H1 (cell line): ENCODE measurements around the gene HNF4A. TPM values are rescaled to one million over a fixed set of nuclear protein-coding genes. Genes with fewer than 3 reads are reported as not detected.

Source experiments
- ASH2L ChIP-seq: fragments of 200-600, 300-600 bp; sonication (generic); IDR thresholded peaks from one replicate; pipeline ENCODE4 v1.7.1; 2017; ENCODE audit warnings: low read length
- CTCF ChIP-seq, 3 experiments: IDR thresholded peaks; 1 replicate in 2 of 3; 2 replicates in 1 of 3; pipeline versions ENCODE4 v1.5.1 to v1.6.1; 2011; ENCODE audit warnings: low read length in 3 of 3, mild to moderate bottlenecking in 3 of 3, inconsistent platforms in 2 of 3, low read depth in 1 of 3, moderate library complexity in 1 of 3; ENCODE audit not compliant: insufficient read depth in 1 of 3; ENCODE audit errors: control extremely low read depth in 1 of 3
- KDM5A ChIP-seq: fragments of 200-600 bp; IDR thresholded peaks from 2 replicates; pipeline ENCODE4 v1.7.1; 2012; ENCODE audit warnings: mild to moderate bottlenecking, low read length, inconsistent platforms, mixed read lengths
- SP1 ChIP-seq: IDR thresholded peaks from 2 replicates; pipeline ENCODE4 v1.6.1; 2011; ENCODE audit warnings: low read depth, low read length
- polyA plus RNA-seq, 7 experiments: library from polyadenylated mRNA; depleted of rRNA in 3 of 7; stranded (reverse) in 5 of 7; unstranded in 2 of 7; fragments of >200 nt in 5 of 7; fragments of 200-250 nt in 2 of 7; gene quantifications; 1 replicate in 5 of 7; 2 replicates in 1 of 7; 4 replicates in 1 of 7; pipeline versions ENCODE4 v1.2.1 to v1.2.3, GENCODE V29; 2011 to 2013; ENCODE audit warnings: missing spikeins in 2 of 7, mixed read lengths in 2 of 7
- total RNA-seq: library from RNA; stranded (reverse); fragmentation: NEBNext Ultra II Directional; extraction: Animal tissue kit (Norgen Biotek cat#: 25700); gene quantifications from 2 replicates; pipeline ENCODE4 v1.2.1, GENCODE V29; 2021

Gene HNF4A
- total and polyA plus RNA-seq, 2 of the 8 experiments (the other 6 are each of a cell fraction or from before 2014, with no cell fraction given): 0.03 TPM; not detected in 1

- TF ChIP-seq ASH2L (no peak), SP1 (no peak), KDM5A (no peak), CTCF (IDR thresholded peaks at IDR 0.05; ENCODE audit: control extremely low read depth in 1 of 3, insufficient read depth in 1 of 3, low read depth in 1 of 3, low read length in 3 of 3) (no peak)
These were observed 5.5 kb downstream of the HNF4A start (continued) for GRCh38 chr20:44361021-44361420.
